ENCODE results near the gene ANTXR2. TPM values are rescaled to one million over a fixed set of nuclear protein-coding genes. Genes with fewer than 3 reads are reported as not detected.

Gene ANTXR2
- total RNA-seq, 2 donors from 2014 or later, result 13.6 to 16.4 TPM

DNA sequence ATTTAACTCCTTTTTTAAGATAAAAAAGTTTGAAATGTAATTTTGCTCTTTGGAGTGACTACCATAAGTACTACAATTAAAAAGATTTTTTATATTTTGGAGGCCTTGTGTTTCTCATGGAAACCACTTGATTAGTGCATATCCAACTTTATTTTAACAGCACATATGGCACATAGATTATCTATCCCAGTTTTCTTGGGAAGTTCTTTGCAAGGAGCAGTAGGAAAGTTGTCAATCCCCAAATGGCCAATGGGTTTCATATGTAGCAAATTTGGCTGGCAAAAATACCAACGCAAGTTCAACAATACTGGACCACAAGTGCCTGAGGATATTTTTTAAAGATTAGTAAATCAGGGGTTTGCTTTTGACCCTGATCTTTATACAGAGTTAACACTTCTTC, 15.4 kb upstream of the ANTXR2 start:
- H3K27me3 Mint-ChIP-seq (ENCODE audit: insufficient read depth), result peaks cover 17% of the 10 kb centered on the region

DNA sequence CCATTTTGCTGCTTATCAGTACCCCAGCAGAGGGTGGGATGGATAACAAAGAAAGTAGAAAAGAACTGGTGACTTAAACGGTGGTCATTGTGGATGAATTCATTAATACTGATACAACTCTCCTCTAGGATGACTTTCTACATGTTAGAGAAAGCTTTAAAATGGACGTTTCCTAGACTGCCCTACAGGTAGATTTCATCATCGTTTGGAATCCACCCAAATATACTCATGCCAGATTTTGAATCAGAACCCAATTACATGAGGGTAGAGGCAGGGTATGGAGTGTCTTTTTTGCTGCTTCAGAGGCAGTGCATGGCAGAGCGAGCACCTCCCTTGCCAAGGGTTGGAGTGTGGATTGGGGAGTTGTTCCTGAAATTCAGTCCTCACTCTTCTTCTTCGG, 13.3 kb upstream of the ANTXR2 start:
- Mint-ChIP-seq H3K36me3 (ENCODE audit: low read depth) (no peaks in the 10 kb centered on the region), H3K27me3 (ENCODE audit: insufficient read depth) (peaks cover 14% of the 10 kb centered on the region), H3K4me3 (no peak overlapping the region), H3K9me3 (no peaks in the 10 kb centered on the region), H3K27ac (no peak overlapping the region), H3K4me1 (no peaks in the 10 kb centered on the region)
- DNase-seq, result no peak
- Histone ChIP-seq H3K27me3 (ENCODE audit: control insufficient read depth, insufficient read depth, low read length, poor library complexity, severe bottlenecking) (peaks cover 5% of the 10 kb centered on the region), H3K4me3 (ENCODE audit: low read length) (no peak overlapping the region), H3K4me1 (ENCODE audit: control insufficient read depth, insufficient read depth, low read length) (no peaks in the 10 kb centered on the region), H3K36me3 (ENCODE audit: control insufficient read depth, insufficient read depth, low read length) (no peaks in the 10 kb centered on the region), H3K9me3 (ENCODE audit: control insufficient read depth, low read length) (no peaks in the 10 kb centered on the region), H3K27ac (ENCODE audit: low read depth, low read length) (no peak overlapping the region), H3K9ac (ENCODE audit: extremely low read depth, low read length, poor library complexity, severe bottlenecking) (no peak overlapping the region)
- TF ChIP-seq, protein P1, sequence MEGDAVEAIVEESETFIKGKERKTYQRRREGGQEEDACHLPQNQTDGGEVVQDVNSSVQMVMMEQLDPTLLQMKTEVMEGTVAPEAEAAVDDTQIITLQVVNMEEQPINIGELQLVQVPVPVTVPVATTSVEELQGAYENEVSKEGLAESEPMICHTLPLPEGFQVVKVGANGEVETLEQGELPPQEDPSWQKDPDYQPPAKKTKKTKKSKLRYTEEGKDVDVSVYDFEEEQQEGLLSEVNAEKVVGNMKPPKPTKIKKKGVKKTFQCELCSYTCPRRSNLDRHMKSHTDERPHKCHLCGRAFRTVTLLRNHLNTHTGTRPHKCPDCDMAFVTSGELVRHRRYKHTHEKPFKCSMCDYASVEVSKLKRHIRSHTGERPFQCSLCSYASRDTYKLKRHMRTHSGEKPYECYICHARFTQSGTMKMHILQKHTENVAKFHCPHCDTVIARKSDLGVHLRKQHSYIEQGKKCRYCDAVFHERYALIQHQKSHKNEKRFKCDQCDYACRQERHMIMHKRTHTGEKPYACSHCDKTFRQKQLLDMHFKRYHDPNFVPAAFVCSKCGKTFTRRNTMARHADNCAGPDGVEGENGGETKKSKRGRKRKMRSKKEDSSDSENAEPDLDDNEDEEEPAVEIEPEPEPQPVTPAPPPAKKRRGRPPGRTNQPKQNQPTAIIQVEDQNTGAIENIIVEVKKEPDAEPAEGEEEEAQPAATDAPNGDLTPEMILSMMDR (conservative IDR thresholded peaks at IDR 0.05), result no peak
- 83 to 91% methylated on average over 1 to 4 of the region's 5 CpGs for WGBS, 2 experiments (ENCODE audit: insufficient coverage in 1 of 2, insufficient read length in 1 of 2)

More for the DNA sequence above, 15.4 kb upstream of the ANTXR2 start:
- no peak for DNase-seq
- H3K9ac ChIP-seq (ENCODE audit: extremely low read depth, low read length, poor library complexity, severe bottlenecking), result no peak overlapping the region
- Mint-ChIP-seq H3K9me3 (no peaks in the 10 kb centered on the region), H3K4me1 (no peaks in the 10 kb centered on the region), H3K27ac (no peak overlapping the region), H3K4me3 (no peak overlapping the region), H3K36me3 (ENCODE audit: low read depth) (no peaks in the 10 kb centered on the region)
- H3K9me3 ChIP-seq (ENCODE audit: control insufficient read depth, low read length), result no peaks in the 10 kb centered on the region
- TF ChIP-seq, protein P1 (conservative IDR thresholded peaks at IDR 0.05), result no peak
- whole genome bisulfite sequencing, 2 experiments (ENCODE audit: insufficient coverage in 1 of 2, insufficient read length in 1 of 2), result 95% methylated on average over 1 of the region's 1 CpG; no CpG with 5 or more reads in 1 of the 2 experiments
- no peak overlapping the region for H3K27ac ChIP-seq (ENCODE audit: low read depth, low read length)
- H3K4me3 ChIP-seq (ENCODE audit: low read length), result no peak overlapping the region
- H3K36me3 ChIP-seq (ENCODE audit: control insufficient read depth, insufficient read depth, low read length), result no peaks in the 10 kb centered on the region
- no peaks in the 10 kb centered on the region for H3K4me1 ChIP-seq (ENCODE audit: control insufficient read depth, insufficient read depth, low read length)
- H3K27me3 ChIP-seq (ENCODE audit: control insufficient read depth, insufficient read depth, low read length, poor library complexity, severe bottlenecking), result peaks cover 5% of the 10 kb centered on the region

DNA sequence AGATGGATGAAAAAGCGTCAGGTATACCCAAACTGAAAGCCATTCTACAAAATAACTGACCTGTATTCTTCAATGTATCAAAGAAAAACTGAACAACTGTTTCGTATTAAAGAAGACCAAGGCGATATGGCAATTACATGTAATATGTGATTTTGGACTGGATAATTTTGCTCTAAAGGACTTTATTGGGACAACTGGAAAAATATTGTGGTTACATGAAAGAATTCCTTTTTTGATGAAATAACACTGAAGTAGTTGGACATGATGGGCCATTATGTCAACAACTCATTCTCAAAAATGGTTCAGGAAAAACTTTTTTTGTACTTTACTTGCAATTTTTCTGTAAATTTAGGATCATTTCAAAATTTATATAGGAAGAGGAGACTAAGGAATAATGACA, 12.1 kb upstream of the ANTXR2 start:
- Mint-ChIP-seq H3K27me3 (ENCODE audit: insufficient read depth) (peaks cover 19% of the 10 kb centered on the region), H3K27ac (no peak overlapping the region), H3K36me3 (ENCODE audit: low read depth) (no peaks in the 10 kb centered on the region), H3K9me3 (no peaks in the 10 kb centered on the region), H3K4me1 (no peaks in the 10 kb centered on the region), H3K4me3 (no peak overlapping the region)
- Histone ChIP-seq H3K36me3 (ENCODE audit: control insufficient read depth, insufficient read depth, low read length) (no peaks in the 10 kb centered on the region), H3K27me3 (ENCODE audit: control insufficient read depth, insufficient read depth, low read length, poor library complexity, severe bottlenecking) (peaks cover 1% of the 10 kb centered on the region), H3K27ac (ENCODE audit: low read depth, low read length) (no peak overlapping the region), H3K4me1 (ENCODE audit: control insufficient read depth, insufficient read depth, low read length) (no peaks in the 10 kb centered on the region), H3K9me3 (ENCODE audit: control insufficient read depth, low read length) (no peaks in the 10 kb centered on the region), H3K9ac (ENCODE audit: extremely low read depth, low read length, poor library complexity, severe bottlenecking) (no peak overlapping the region), H3K4me3 (ENCODE audit: low read length) (no peak overlapping the region)
- TF ChIP-seq, protein P1 (conservative IDR thresholded peaks at IDR 0.05), result no peak
- DNase-seq, result no peak
- WGBS, 2 experiments (ENCODE audit: insufficient coverage in 1 of 2, insufficient read length in 1 of 2), result 93 to 100% methylated on average over 2 to 3 of the region's 3 CpGs

Measured in endodermal cell (in vitro differentiated cells).